Caco-2 (cell line): ENCODE results near the gene PROM2. TPM values are rescaled to one million over a fixed set of nuclear protein-coding genes. Genes with fewer than 3 reads are reported as not detected.

Experiments
- BruUV-seq: library from RNA; stranded (reverse); fragments of 400-500 nt; replicated peaks from 2 replicates; lab custom pipeline; 2021; lab: Mats Ljungman, UMichigan
- CTCF ChIA-PET: fragments of 300-600 bp; sonication (Branson Sonifier 250); formaldehyde crosslinking; loops from one replicate; lab custom pipeline; 2022; ENCODE audit warnings: antibody characterized with exemption; lab: Charles Lee
- POLR2A ChIA-PET: fragments of 300-600 bp; sonication (Branson Sonifier 250); formaldehyde crosslinking; loops from one replicate; lab custom pipeline; 2022; ENCODE audit warnings: antibody characterized with exemption; lab: Charles Lee
- DNase-seq, 2 experiments: peaks; one replicate each; pipeline versions ENCODE4 v3.0.0 to v3.0.0-alpha.2; 2020 to 2022
- H3K27me3 ChIP-seq: replicated peaks from 2 replicates; pipeline ENCODE4 v1.6.0; 2011; ENCODE audit warnings: low read length; ENCODE audit not compliant: control insufficient read depth, insufficient read depth
- H3K36me3 ChIP-seq: 2 replicates; pipeline ENCODE4 v1.5.1; 2011; ENCODE audit warnings: low read length; ENCODE audit not compliant: control insufficient read depth, insufficient read depth
- H3K4me1 ChIP-seq: fragments of 250-450 bp; sonication (Bioruptor Pico); 2 replicates; pipeline ENCODE4 v1.5.1; 2020; ENCODE audit warnings: mild to moderate bottlenecking
- H3K4me3 ChIP-seq: 2 replicates; pipeline ENCODE4 v1.5.1; 2011; ENCODE audit warnings: low read depth, mild to moderate bottlenecking, control low read depth, low read length
- H3K9me3 ChIP-seq: fragments of 250-450 bp; sonication (Bioruptor Pico); 2 replicates; pipeline ENCODE4 v1.5.1; 2020; ENCODE audit warnings: mild to moderate bottlenecking, moderate library complexity
- H3K27ac Mint-ChIP-seq: one replicate; pipeline ENCODE4 v1.8.0; 2022; ENCODE audit warnings: mixed read lengths; ENCODE audit not compliant: unreplicated experiment
- H3K27me3 Mint-ChIP-seq: one replicate; pipeline ENCODE4 v1.8.0; 2022; ENCODE audit warnings: mixed read lengths; ENCODE audit not compliant: insufficient read depth, unreplicated experiment
- H3K36me3 Mint-ChIP-seq: one replicate; pipeline ENCODE4 v1.8.0; 2022; ENCODE audit warnings: mild to moderate bottlenecking, mixed read lengths; ENCODE audit not compliant: insufficient read depth, unreplicated experiment
- H3K4me1 Mint-ChIP-seq: one replicate; pipeline ENCODE4 v1.8.0; 2022; ENCODE audit warnings: low read depth, mixed read lengths; ENCODE audit not compliant: unreplicated experiment
- H3K4me3 Mint-ChIP-seq: one replicate; pipeline ENCODE4 v1.8.0; 2022; ENCODE audit warnings: mild to moderate bottlenecking, moderate library complexity, mixed read lengths; ENCODE audit not compliant: unreplicated experiment
- H3K9me3 Mint-ChIP-seq: one replicate; pipeline ENCODE4 v1.8.0; 2022; ENCODE audit warnings: mixed read lengths; ENCODE audit not compliant: unreplicated experiment
- intact Hi-C: fragments of 100-400 bp; cut with micrococcal nuclease; formaldehyde crosslinking; loops from one replicate; pipeline ENCODE4 v1.10.0; 2022; ENCODE audit not compliant: unreplicated experiment
- total RNA-seq: library from RNA; stranded (reverse); gene quantifications from 2 replicates; pipeline ENCODE4 v1.2.3, GENCODE V29; 2022
- TF ChIP-seq, protein P1 (sequence below), 2 experiments: fragments of 200-600 bp in 1 of 2; IDR thresholded peaks; 1 replicate in 1 of 2; 2 replicates in 1 of 2; pipeline versions ENCODE4 v1.5.1 to v1.8.0; 2011 to 2022; ENCODE audit warnings: antibody characterized with exemption in 1 of 2, control low read depth in 1 of 2, inconsistent platforms in 1 of 2, low read depth in 1 of 2, low read length in 1 of 2, mild to moderate bottlenecking in 1 of 2, moderate library complexity in 1 of 2; ENCODE audit not compliant: insufficient read depth in 1 of 2, severe bottlenecking in 1 of 2, unreplicated experiment in 1 of 2

PROM2 gene
- total RNA-seq, 1 experiment from 2014 or later = 0.82 TPM

DNA sequence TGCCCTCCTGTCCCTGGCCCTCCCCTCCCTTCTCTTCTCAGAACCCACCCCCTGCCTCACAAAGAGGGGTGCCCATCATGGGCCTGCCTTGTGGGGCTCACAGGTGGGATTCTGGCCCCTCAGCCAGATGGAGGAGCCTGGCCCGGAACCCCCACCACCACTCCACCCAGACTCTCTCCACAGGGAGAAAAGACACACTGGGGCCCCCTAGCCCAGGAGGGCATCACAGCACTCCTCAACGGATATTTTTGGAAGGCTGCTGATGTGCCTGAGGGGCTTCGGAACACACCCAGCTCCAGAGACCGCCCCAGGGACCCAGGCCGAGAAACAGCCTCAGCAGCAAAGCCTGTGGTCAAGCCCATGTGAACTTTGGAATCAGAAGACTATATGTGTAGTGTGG lies 32.8 kb downstream of the PROM2 start:
- no peak for DNase-seq
- peaks cover 5% of the 10 kb centered on the region for H3K27me3 Mint-ChIP-seq
- H3K4me1 ChIP-seq = no peaks in the 10 kb centered on the region; the same call in 1 of the 2 replicates
- BruUV-seq = no TSS peak
- no peaks in the 10 kb centered on the region for H3K36me3 Mint-ChIP-seq
- no peak overlapping the region for H3K4me3 ChIP-seq
- intact Hi-C loops = no loop called here
- no peak overlapping the region for H3K27ac Mint-ChIP-seq
- TF ChIP-seq, protein P1, sequence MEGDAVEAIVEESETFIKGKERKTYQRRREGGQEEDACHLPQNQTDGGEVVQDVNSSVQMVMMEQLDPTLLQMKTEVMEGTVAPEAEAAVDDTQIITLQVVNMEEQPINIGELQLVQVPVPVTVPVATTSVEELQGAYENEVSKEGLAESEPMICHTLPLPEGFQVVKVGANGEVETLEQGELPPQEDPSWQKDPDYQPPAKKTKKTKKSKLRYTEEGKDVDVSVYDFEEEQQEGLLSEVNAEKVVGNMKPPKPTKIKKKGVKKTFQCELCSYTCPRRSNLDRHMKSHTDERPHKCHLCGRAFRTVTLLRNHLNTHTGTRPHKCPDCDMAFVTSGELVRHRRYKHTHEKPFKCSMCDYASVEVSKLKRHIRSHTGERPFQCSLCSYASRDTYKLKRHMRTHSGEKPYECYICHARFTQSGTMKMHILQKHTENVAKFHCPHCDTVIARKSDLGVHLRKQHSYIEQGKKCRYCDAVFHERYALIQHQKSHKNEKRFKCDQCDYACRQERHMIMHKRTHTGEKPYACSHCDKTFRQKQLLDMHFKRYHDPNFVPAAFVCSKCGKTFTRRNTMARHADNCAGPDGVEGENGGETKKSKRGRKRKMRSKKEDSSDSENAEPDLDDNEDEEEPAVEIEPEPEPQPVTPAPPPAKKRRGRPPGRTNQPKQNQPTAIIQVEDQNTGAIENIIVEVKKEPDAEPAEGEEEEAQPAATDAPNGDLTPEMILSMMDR (IDR thresholded peaks at IDR 0.05; ENCODE audit: insufficient read depth in 1 of 2, low read depth in 1 of 2, low read length in 1 of 2, severe bottlenecking in 1 of 2, unreplicated experiment in 1 of 2) = no peak
- H3K4me1 Mint-ChIP-seq = no peaks in the 10 kb centered on the region
- no peak overlapping the region for H3K4me3 Mint-ChIP-seq
- no peaks in the 10 kb centered on the region for H3K9me3 ChIP-seq
- no peaks in the 10 kb centered on the region for H3K36me3 ChIP-seq
- H3K9me3 Mint-ChIP-seq = no peaks in the 10 kb centered on the region
- ChIA-PET CTCF (no interaction called here), POLR2A (no interaction called here)
- no peaks in the 10 kb centered on the region; the same call in none of the 2 replicates for H3K27me3 ChIP-seq

DNA sequence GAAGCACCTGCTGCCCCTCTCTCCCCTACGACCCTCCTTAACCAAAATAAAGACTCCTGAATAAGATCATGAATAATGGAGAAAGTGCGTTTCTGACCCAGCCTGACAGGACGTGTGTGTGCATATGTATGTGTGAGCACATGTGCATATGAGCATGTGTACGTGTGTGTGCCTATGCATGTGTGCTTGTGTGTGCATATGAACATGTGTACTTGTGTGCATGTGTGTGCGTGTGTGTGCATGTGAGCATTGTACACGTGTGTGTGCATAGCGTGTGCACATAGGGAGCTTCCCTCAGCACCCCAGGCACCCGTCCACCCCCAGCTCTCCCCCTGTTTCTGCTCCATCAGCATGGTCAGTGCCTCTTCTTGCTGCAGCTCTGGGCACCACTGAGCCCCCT lies 33.6 kb downstream of the PROM2 start:
- H3K4me3 Mint-ChIP-seq = no peak overlapping the region
- no TSS peak for BruUV-seq

DNA sequence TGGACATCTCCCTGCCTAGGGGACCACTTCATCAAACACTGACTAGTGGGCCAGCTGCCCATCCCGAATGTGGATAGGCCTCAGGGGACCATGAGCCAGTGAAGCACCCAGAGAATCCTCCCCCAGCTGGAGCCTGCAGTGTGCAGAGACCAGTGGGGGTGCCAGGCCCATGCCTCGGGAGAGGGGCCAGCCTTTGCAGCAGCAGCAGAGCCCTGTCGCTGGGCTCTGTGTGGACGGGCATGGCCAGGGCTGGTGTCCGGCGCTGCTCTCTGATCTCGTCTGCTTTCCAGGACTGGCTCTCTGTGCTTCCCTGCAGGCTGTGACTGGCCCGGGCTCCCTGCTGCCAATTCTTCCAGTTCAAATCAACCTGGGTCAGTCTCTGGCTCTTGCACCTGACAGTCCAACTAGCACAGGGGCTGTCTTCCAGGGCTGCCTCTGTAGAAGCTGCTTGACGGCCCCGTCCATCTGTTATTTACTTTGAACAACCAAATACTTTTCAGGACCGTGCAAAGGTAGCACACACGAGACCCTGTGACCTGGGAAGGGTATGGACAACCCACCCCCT lies 34.3 kb downstream of the PROM2 start:
- POLR2A ChIA-PET = no interaction called here
- Mint-ChIP-seq H3K4me3 (no peak overlapping the region), H3K9me3 (no peaks in the 10 kb centered on the region), H3K4me1 (no peaks in the 10 kb centered on the region), H3K27ac (no peak overlapping the region), H3K36me3 (no peaks in the 10 kb centered on the region), H3K27me3 (no peaks in the 10 kb centered on the region)
- H3K27me3 ChIP-seq = no peaks in the 10 kb centered on the region; the same call in none of the 2 replicates
- DNase-seq = no peak
- no peaks in the 10 kb centered on the region for H3K36me3 ChIP-seq
- CTCF ChIA-PET = no interaction called here
- TF ChIP-seq, protein P1 (IDR thresholded peaks at IDR 0.05; ENCODE audit: insufficient read depth in 1 of 2, low read depth in 1 of 2, low read length in 1 of 2, severe bottlenecking in 1 of 2, unreplicated experiment in 1 of 2) = no peak
- H3K4me1 ChIP-seq = no peaks in the 10 kb centered on the region; the same call in 1 of the 2 replicates
- no TSS peak for BruUV-seq
- no peak overlapping the region for H3K4me3 ChIP-seq
- intact Hi-C loops = no loop called here
- no peaks in the 10 kb centered on the region for H3K9me3 ChIP-seq

More for the DNA sequence above, 33.6 kb downstream of the PROM2 start:
- CTCF ChIA-PET = no interaction called here
- DNase-seq = no peak
- Mint-ChIP-seq H3K9me3 (no peaks in the 10 kb centered on the region), H3K27ac (no peak overlapping the region), H3K36me3 (no peaks in the 10 kb centered on the region), H3K4me1 (no peaks in the 10 kb centered on the region), H3K27me3 (peaks cover 2% of the 10 kb centered on the region)
- H3K4me3 ChIP-seq = no peak overlapping the region
- POLR2A ChIA-PET = no interaction called here
- H3K36me3 ChIP-seq = no peaks in the 10 kb centered on the region
- no peaks in the 10 kb centered on the region; the same call in none of the 2 replicates for H3K27me3 ChIP-seq
- no peaks in the 10 kb centered on the region; the same call in 1 of the 2 replicates for H3K4me1 ChIP-seq
- TF ChIP-seq, protein P1 (IDR thresholded peaks at IDR 0.05; ENCODE audit: insufficient read depth in 1 of 2, low read depth in 1 of 2, low read length in 1 of 2, severe bottlenecking in 1 of 2, unreplicated experiment in 1 of 2) = no peak
- no peaks in the 10 kb centered on the region for H3K9me3 ChIP-seq
- intact Hi-C loops = no loop called here
